ENCODE results near the gene TSKS. TPM values are rescaled to one million over a fixed set of nuclear protein-coding genes. Genes with fewer than 3 reads are reported as not detected.

TSKS gene
- total RNA-seq, 4 donors from 2014 or later: 0.73 to 4.2 TPM; not detected in 2

- H3K27ac ChIP-seq: no peak overlapping the region
- ATAC-seq: no peak
- 91 to 100% methylated on average over 1 to 6 of the region's 16 CpGs for WGBS, 2 donors (ENCODE audit: low coverage in 1 of 2)
- H3K9me3 ChIP-seq: no peaks in the 10 kb centered on the region
- no peak for TF ChIP-seq EP300 (IDR thresholded peaks at IDR 0.05)
- no peak for TF ChIP-seq CTCF (IDR thresholded peaks at IDR 0.05)
- no peak for TF ChIP-seq POLR2A (IDR thresholded peaks at IDR 0.05)
- no peak for TF ChIP-seq POLR2AphosphoS5 (IDR thresholded peaks at IDR 0.05)
- H3K4me3 ChIP-seq: no peak overlapping the region
- peaks cover 6% of the 10 kb centered on the region for H3K27me3 ChIP-seq
- no peaks in the 10 kb centered on the region for H3K36me3 ChIP-seq
- no peaks in the 10 kb centered on the region for H3K4me1 ChIP-seq
Measured at GRCh38 chr19:49705919-49706318, 57.2 kb downstream of the TSKS start.

- H3K9me3 ChIP-seq: no peaks in the 10 kb centered on the region
- TF ChIP-seq POLR2A (IDR thresholded peaks at IDR 0.05) (no peak), EP300 (IDR thresholded peaks at IDR 0.05) (no peak)
- no peak overlapping the region for H3K4me3 ChIP-seq
- H3K36me3 ChIP-seq: no peaks in the 10 kb centered on the region
- ATAC-seq: no peak
- 80 to 88% methylated on average over 4 to 10 of the region's 22 CpGs for WGBS, 2 donors (ENCODE audit: low coverage in 1 of 2)
- no peaks in the 10 kb centered on the region for H3K4me1 ChIP-seq
- no peak overlapping the region for H3K27ac ChIP-seq
- H3K27me3 ChIP-seq: peaks cover 6% of the 10 kb centered on the region
Measured at GRCh38 chr19:49704888-49705642, 58.0 kb downstream of the TSKS start.

DNA sequence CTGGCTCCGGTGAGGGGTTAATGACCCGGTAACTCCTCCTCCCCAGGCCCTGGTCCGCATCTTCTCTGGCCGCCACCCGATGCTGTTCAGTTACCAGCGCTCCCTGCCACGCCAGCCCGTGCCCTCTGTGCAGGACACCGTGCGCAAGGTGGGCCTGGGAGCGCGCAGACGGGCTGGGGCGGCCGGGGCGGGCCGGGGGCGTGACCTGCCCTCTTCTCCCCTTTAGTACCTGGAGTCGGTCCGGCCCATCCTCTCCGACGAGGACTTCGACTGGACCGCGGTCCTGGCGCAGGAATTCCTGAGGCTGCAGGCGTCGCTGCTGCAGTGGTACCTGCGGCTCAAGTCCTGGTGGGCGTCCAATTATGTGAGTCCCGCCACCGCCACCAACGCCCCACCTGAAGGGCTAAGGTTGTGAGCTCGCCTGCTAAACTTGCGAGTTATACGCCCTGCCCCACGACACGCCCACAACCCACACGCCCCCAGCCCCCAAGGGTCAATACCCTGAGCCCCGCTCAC lies 61.8 kb downstream of the TSKS start:
- Histone ChIP-seq H3K4me1 (no peaks in the 10 kb centered on the region), H3K27me3 (peaks cover 6% of the 10 kb centered on the region), H3K4me3 (no peak overlapping the region), H3K9me3 (no peaks in the 10 kb centered on the region), H3K27ac (no peak overlapping the region), H3K36me3 (no peaks in the 10 kb centered on the region)
- 58 to 75% methylated on average over 5 to 16 of the region's 40 CpGs for WGBS, 2 donors (ENCODE audit: low coverage in 1 of 2)
- TF ChIP-seq CTCF (IDR thresholded peaks at IDR 0.05) (no peak), EP300 (IDR thresholded peaks at IDR 0.05) (no peak), POLR2AphosphoS5 (IDR thresholded peaks at IDR 0.05) (no peak), POLR2A (IDR thresholded peaks at IDR 0.05) (no peak)
- ATAC-seq: no peak

- Histone ChIP-seq H3K9me3 (no peaks in the 10 kb centered on the region), H3K27me3 (peaks cover 6% of the 10 kb centered on the region), H3K4me1 (no peaks in the 10 kb centered on the region), H3K36me3 (no peaks in the 10 kb centered on the region), H3K27ac (no peak overlapping the region), H3K4me3 (no peak overlapping the region)
- no peak for ATAC-seq
- 57 to 82% methylated on average over 2 to 10 of the region's 11 CpGs for WGBS, 2 donors (ENCODE audit: low coverage in 1 of 2)
- TF ChIP-seq POLR2AphosphoS5 (IDR thresholded peaks at IDR 0.05) (no peak), EP300 (IDR thresholded peaks at IDR 0.05) (no peak), CTCF (IDR thresholded peaks at IDR 0.05) (no peak), POLR2A (IDR thresholded peaks at IDR 0.05) (no peak)
Measured at GRCh38 chr19:49700563-49700962, 62.5 kb downstream of the TSKS start.

- Histone ChIP-seq H3K4me1 (no peaks in the 10 kb centered on the region), H3K27me3 (peaks cover 6% of the 10 kb centered on the region), H3K36me3 (no peaks in the 10 kb centered on the region), H3K27ac (no peak overlapping the region), H3K4me3 (no peak overlapping the region), H3K9me3 (no peaks in the 10 kb centered on the region)
- TF ChIP-seq POLR2A (IDR thresholded peaks at IDR 0.05): no peak
- no peak for TF ChIP-seq EP300 (IDR thresholded peaks at IDR 0.05)
- no peak for TF ChIP-seq POLR2AphosphoS5 (IDR thresholded peaks at IDR 0.05)
- no peak for TF ChIP-seq CTCF (IDR thresholded peaks at IDR 0.05)
- WGBS, 2 donors (ENCODE audit: low coverage in 1 of 2): 85 to 90% methylated on average over 2 to 5 of the region's 5 CpGs
- ATAC-seq: no peak
Measured at GRCh38 chr19:49699364-49699763, 63.7 kb downstream of the TSKS start.
